Measurements from ENCODE around the gene COPG2.

DNA sequence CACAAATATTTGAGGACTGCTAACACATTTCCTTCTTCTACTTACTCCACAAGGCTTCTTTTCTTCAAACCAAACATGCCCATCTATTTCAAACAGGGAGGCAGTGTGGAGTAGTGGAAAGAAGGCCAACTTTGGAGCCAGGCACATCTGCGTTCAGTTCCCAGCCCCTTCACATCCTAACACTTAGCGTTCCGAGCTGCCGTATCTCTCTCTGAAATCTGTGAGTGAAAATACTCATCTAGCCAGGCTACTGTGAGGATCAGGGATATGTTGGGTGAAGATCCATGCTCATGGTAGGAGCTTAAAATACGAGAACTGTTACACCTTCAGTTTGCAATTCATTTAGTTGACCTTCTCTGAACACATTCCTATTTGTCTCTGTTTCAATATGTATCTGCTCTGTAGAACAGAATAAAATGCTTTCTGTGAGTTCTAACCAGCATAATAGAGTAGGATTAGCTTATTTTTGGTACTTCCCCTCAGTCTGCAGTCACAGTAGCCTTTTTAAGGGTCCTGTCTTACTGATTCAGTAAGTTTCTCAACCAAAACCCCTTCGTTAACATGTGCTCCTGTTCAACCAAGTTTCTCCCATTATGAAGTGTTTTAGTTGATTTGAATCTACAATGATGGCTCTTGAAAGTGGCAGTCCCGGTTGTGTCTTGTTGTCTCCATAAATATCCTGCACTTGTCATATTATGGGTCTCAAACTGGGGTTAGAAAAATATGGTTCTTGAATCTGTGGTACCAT is 180.0 kb downstream of the COPG2 start:
- TF ChIP-seq POLR2A (IDR thresholded peaks at IDR 0.05) = no peak
- TF ChIP-seq, protein P1, sequence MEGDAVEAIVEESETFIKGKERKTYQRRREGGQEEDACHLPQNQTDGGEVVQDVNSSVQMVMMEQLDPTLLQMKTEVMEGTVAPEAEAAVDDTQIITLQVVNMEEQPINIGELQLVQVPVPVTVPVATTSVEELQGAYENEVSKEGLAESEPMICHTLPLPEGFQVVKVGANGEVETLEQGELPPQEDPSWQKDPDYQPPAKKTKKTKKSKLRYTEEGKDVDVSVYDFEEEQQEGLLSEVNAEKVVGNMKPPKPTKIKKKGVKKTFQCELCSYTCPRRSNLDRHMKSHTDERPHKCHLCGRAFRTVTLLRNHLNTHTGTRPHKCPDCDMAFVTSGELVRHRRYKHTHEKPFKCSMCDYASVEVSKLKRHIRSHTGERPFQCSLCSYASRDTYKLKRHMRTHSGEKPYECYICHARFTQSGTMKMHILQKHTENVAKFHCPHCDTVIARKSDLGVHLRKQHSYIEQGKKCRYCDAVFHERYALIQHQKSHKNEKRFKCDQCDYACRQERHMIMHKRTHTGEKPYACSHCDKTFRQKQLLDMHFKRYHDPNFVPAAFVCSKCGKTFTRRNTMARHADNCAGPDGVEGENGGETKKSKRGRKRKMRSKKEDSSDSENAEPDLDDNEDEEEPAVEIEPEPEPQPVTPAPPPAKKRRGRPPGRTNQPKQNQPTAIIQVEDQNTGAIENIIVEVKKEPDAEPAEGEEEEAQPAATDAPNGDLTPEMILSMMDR (IDR thresholded peaks at IDR 0.05) = no peak

Data from thyroid gland (tissue), 4 donors.